GM23338 (cell line): ENCODE data around the gene GUCY1A2. TPM values are rescaled to one million over a fixed set of nuclear protein-coding genes. Genes with fewer than 3 reads are reported as not detected.

Source experiments
- ATAC-seq: fragments of 200-7000 bp; cut with Tn5 transposase; 3 replicates; pipeline ENCODE4 v1.9.1; 2020
- DNase-seq: peaks from one replicate; pipeline ENCODE4 v3.0.0-alpha.2; 2015; ENCODE audit warnings: low spot score
- H2AFZ ChIP-seq: fragments of 200-600 bp; sonication (generic); 2 replicates; pipeline ENCODE4 v1.8.0; 2016; ENCODE audit warnings: antibody characterized with exemption, mild to moderate bottlenecking, moderate library complexity
- H3F3A ChIP-seq: fragments of 200-600 bp; sonication (generic); replicated peaks from 2 replicates; pipeline ENCODE4 v1.8.0; 2017; ENCODE audit warnings: antibody characterized with exemption, mixed run types, low read depth
- H3K27ac ChIP-seq: fragments of 200-600 bp; sonication (generic); 2 replicates; pipeline ENCODE4 v1.6.1; 2016; ENCODE audit warnings: low read depth
- H3K27me3 ChIP-seq: fragments of 200-600 bp; sonication (generic); 2 replicates; pipeline ENCODE4 v1.8.0; 2016; ENCODE audit warnings: mild to moderate bottlenecking, mixed run types, moderate library complexity; ENCODE audit not compliant: insufficient read depth
- H3K36me3 ChIP-seq: fragments of 200-600 bp; sonication (generic); 2 replicates; pipeline ENCODE4 v1.8.0; 2016; ENCODE audit warnings: mild to moderate bottlenecking; ENCODE audit not compliant: insufficient read depth
- H3K4me1 ChIP-seq: fragments of 200-600 bp; sonication (generic); 2 replicates; pipeline ENCODE4 v1.8.0; 2016; ENCODE audit warnings: mild to moderate bottlenecking, moderate library complexity; ENCODE audit not compliant: insufficient read depth
- H3K4me2 ChIP-seq: fragments of 200-600 bp; sonication (generic); 2 replicates; pipeline ENCODE4 v1.7.1; 2017; ENCODE audit warnings: mixed run types
- H3K4me3 ChIP-seq: fragments of 200-600 bp; sonication (generic); 2 replicates; pipeline ENCODE4 v1.6.1; 2016; ENCODE audit warnings: mixed run types
- H3K79me2 ChIP-seq: fragments of 200-600 bp; sonication (generic); replicated peaks from 2 replicates; pipeline ENCODE4 v1.8.0; 2017; ENCODE audit warnings: mild to moderate bottlenecking; ENCODE audit not compliant: insufficient read depth
- H3K9me2 ChIP-seq: fragments of 200-600 bp; sonication (generic); 2 replicates; pipeline ENCODE4 v1.8.0; 2017; ENCODE audit not compliant: insufficient read depth
- H4K20me1 ChIP-seq: fragments of 200-600 bp; sonication (generic); replicated peaks from 2 replicates; pipeline ENCODE4 v1.8.0; 2017; ENCODE audit warnings: mild to moderate bottlenecking; ENCODE audit not compliant: insufficient read depth
- H3K27ac Mint-ChIP-seq: 2 replicates; pipeline ENCODE4 v1.8.0; 2020; ENCODE audit warnings: inconsistent platforms, mild to moderate bottlenecking, moderate library complexity, mixed read lengths
- H3K27me3 Mint-ChIP-seq: 3 replicates; pipeline ENCODE4 v1.8.0; 2022; ENCODE audit warnings: low read depth, mild to moderate bottlenecking, moderate library complexity, mixed read lengths, inconsistent platforms; ENCODE audit not compliant: insufficient read depth, poor library complexity
- H3K36me3 Mint-ChIP-seq: 3 replicates; pipeline ENCODE4 v1.8.0; 2021; ENCODE audit warnings: low read depth, mild to moderate bottlenecking, inconsistent platforms, moderate library complexity, mixed read lengths
- H3K4me1 Mint-ChIP-seq: 3 replicates; pipeline ENCODE4 v1.8.0; 2020; ENCODE audit warnings: mild to moderate bottlenecking, inconsistent platforms, mixed read lengths
- H3K4me3 Mint-ChIP-seq: 3 replicates; pipeline ENCODE4 v1.8.0; 2021; ENCODE audit warnings: moderate library complexity, mild to moderate bottlenecking, inconsistent platforms, mixed read lengths
- H3K9me3 Mint-ChIP-seq: 3 replicates; pipeline ENCODE4 v1.8.0; 2020; ENCODE audit warnings: moderate library complexity, mild to moderate bottlenecking, inconsistent platforms, mixed read lengths
- ETS1 ChIP-seq: IDR thresholded peaks from 2 replicates; pipeline ENCODE4 v1.6.1; 2016; ENCODE audit warnings: antibody characterized with exemption
- EZH2 ChIP-seq: fragments of 200-600 bp; sonication (generic); IDR thresholded peaks from one replicate; pipeline ENCODE4 v1.8.0; 2017; ENCODE audit warnings: antibody characterized with exemption, mild to moderate bottlenecking, low read depth; ENCODE audit not compliant: unreplicated experiment
- EZH2phosphoT487 ChIP-seq: fragments of 200-600 bp; sonication (generic); IDR thresholded peaks from one replicate; pipeline ENCODE4 v1.8.1; 2018; ENCODE audit warnings: antibody characterized with exemption; ENCODE audit not compliant: unreplicated experiment
- JUNB ChIP-seq: IDR thresholded peaks from one replicate; pipeline ENCODE4 v1.6.1; 2016; ENCODE audit warnings: antibody characterized with exemption; ENCODE audit not compliant: unreplicated experiment
- POLR2AphosphoS5 ChIP-seq: IDR thresholded peaks from 2 replicates; pipeline ENCODE4 v1.6.1; 2016; ENCODE audit warnings: antibody characterized with exemption, low read depth
- ZNF114 ChIP-seq: fragments of 250-450 bp; sonication (Bioruptor Pico); IDR thresholded peaks from 2 replicates; pipeline ENCODE4 v1.5.0; 2020; ENCODE audit warnings: mild to moderate bottlenecking, moderate library complexity
- polyA plus RNA-seq: library from polyadenylated mRNA; unstranded; fragments of >200 nt; fragmentation: Nextera tagmentation; extraction: Ambion mirVana; gene quantifications from 2 replicates; pipeline ENCODE4 v1.2.1, GENCODE V29; 2016
- total RNA-seq: library from RNA; depleted of rRNA; stranded (reverse); fragments of >200 nt; shearing (Covaris generic); gene quantifications from 2 replicates; pipeline ENCODE4 v1.2.3, GENCODE V29; 2014

Gene GUCY1A2
- total and polyA plus RNA-seq, 2 experiments from 2014 or later: 0.36 to 1.4 TPM

GRCh38 chr11:106957030-106957482 is 61.2 kb downstream of the GUCY1A2 start:
- H3K4me1 Mint-ChIP-seq: peaks cover 58% of the 10 kb centered on the region
- Histone ChIP-seq H3K27ac (no peak overlapping the region), H3F3A (no peaks in the 10 kb centered on the region), H3K27me3 (no peaks in the 10 kb centered on the region), H3K9me2 (no peaks in the 10 kb centered on the region; the same call in 1 of the 2 replicates), H3K4me2 (peak overlapping the region; percentile 42; the same call in 1 of the 2 replicates), H3K4me3 (no peak overlapping the region), H3K4me1 (peaks cover 35% of the 10 kb centered on the region), H2AFZ (peak overlapping the region; percentile 73), H3K36me3 (no peaks in the 10 kb centered on the region), H3K79me2 (no peaks in the 10 kb centered on the region), H4K20me1 (no peaks in the 10 kb centered on the region)
- peaks cover 6% of the 10 kb centered on the region for H3K27me3 Mint-ChIP-seq
- H3K4me3 Mint-ChIP-seq: no peak overlapping the region
- no peak for TF ChIP-seq JUNB
- peak; percentile 70 for DNase-seq
- peak; percentile 80 for ATAC-seq
- peaks cover 22% of the 10 kb centered on the region; the same call in 2 of the 3 replicates for H3K36me3 Mint-ChIP-seq
- no peak overlapping the region for H3K27ac Mint-ChIP-seq
- H3K9me3 Mint-ChIP-seq: peaks cover 22% of the 10 kb centered on the region

GRCh38 chr11:106950067-106950491 is 68.2 kb downstream of the GUCY1A2 start:
- no peaks in the 10 kb centered on the region for H3K36me3 ChIP-seq
- Mint-ChIP-seq H3K27ac (no peak overlapping the region), H3K27me3 (peaks cover 6% of the 10 kb centered on the region), H3K9me3 (peaks cover 11% of the 10 kb centered on the region), H3K4me1 (peaks cover 5% of the 10 kb centered on the region; the same call in 2 of the 3 replicates), H3K4me3 (no peak overlapping the region), H3K36me3 (peaks cover 6% of the 10 kb centered on the region; the same call in 1 of the 3 replicates)
- no peaks in the 10 kb centered on the region for H3K9me2 ChIP-seq
- H3K4me3 ChIP-seq: no peak overlapping the region
- ATAC-seq (peak; percentile 62), DNase-seq (no peak)
- no peak overlapping the region for H3K4me2 ChIP-seq
- H2AFZ ChIP-seq: no peak overlapping the region
- no peaks in the 10 kb centered on the region for H3K79me2 ChIP-seq
- no peak overlapping the region for H3K27ac ChIP-seq
- no peaks in the 10 kb centered on the region for H3K4me1 ChIP-seq
- TF ChIP-seq EZH2phosphoT487 (no peak), ZNF114 (CRISPR knock-in tag) (no peak), POLR2AphosphoS5 (no peak), ETS1 (no peak)
- H3K27me3 ChIP-seq: no peaks in the 10 kb centered on the region
- H4K20me1 ChIP-seq: no peaks in the 10 kb centered on the region
- H3F3A ChIP-seq: no peaks in the 10 kb centered on the region

- Histone ChIP-seq H3K4me2 (no peak overlapping the region), H3F3A (no peaks in the 10 kb centered on the region), H3K9me2 (0 out of 2 replicates have a peak, but pooled peaks cover 4% of the 10 kb centered on the region), H3K36me3 (no peaks in the 10 kb centered on the region), H2AFZ (no peak overlapping the region), H3K79me2 (no peaks in the 10 kb centered on the region), H3K4me1 (no peaks in the 10 kb centered on the region), H3K4me3 (no peak overlapping the region), H3K27ac (no peak overlapping the region), H3K27me3 (no peaks in the 10 kb centered on the region), H4K20me1 (no peaks in the 10 kb centered on the region)
- H3K9me3 Mint-ChIP-seq: no peaks in the 10 kb centered on the region
- no peak overlapping the region for H3K27ac Mint-ChIP-seq
- DNase-seq (no peak), ATAC-seq (no peak)
- no peaks in the 10 kb centered on the region for H3K36me3 Mint-ChIP-seq
- no peak overlapping the region for H3K4me3 Mint-ChIP-seq
- no peak for TF ChIP-seq EZH2
- no peak for TF ChIP-seq ZNF114 (CRISPR knock-in tag)
- no peak for TF ChIP-seq POLR2AphosphoS5
- no peaks in the 10 kb centered on the region for H3K27me3 Mint-ChIP-seq
- peaks cover 5% of the 10 kb centered on the region; the same call in 2 of the 3 replicates for H3K4me1 Mint-ChIP-seq
These were observed 75.2 kb downstream of the GUCY1A2 start for GRCh38 chr11:106943089-106943488.
